Smooth muscle cell (in vitro differentiated cells): ENCODE data around the gene ARMH3. TPM values are rescaled to one million over a fixed set of nuclear protein-coding genes. Genes with fewer than 3 reads are reported as not detected.

Experiments
- DNase-seq: peaks from one replicate; lab custom pipeline; 2025; ENCODE audit not compliant: unreplicated experiment; lab: John Stamatoyannopoulos, UW
- H2AFZ ChIP-seq: fragments of 200-600 bp; sonication (generic); 2 replicates; pipeline ENCODE4 v1.6.0; 2016; ENCODE audit warnings: antibody characterized with exemption, low read depth, mild to moderate bottlenecking
- H3F3A ChIP-seq: fragments of 200-600 bp; sonication (generic); 2 replicates; pipeline ENCODE4 v1.6.0; 2017; ENCODE audit warnings: antibody characterized with exemption, low read depth
- H3K27ac ChIP-seq: fragments of 200-600 bp; sonication (generic); 2 replicates; pipeline ENCODE4 v1.5.1; 2016; ENCODE audit warnings: low read depth, mild to moderate bottlenecking
- H3K27me3 ChIP-seq: fragments of 200-600 bp; sonication (generic); 2 replicates; pipeline ENCODE4 v1.6.1; 2016; ENCODE audit warnings: low read depth, mild to moderate bottlenecking
- H3K36me3 ChIP-seq: fragments of 200-600 bp; sonication (generic); 2 replicates; pipeline ENCODE4 v1.5.1; 2016; ENCODE audit warnings: low read depth
- H3K4me1 ChIP-seq: fragments of 200-600 bp; sonication (generic); 2 replicates; pipeline ENCODE4 v1.5.1; 2016; ENCODE audit warnings: low read depth
- H3K4me2 ChIP-seq: fragments of 200-600 bp; sonication (generic); 2 replicates; pipeline ENCODE4 v1.6.0; 2016; ENCODE audit warnings: mild to moderate bottlenecking
- H3K4me3 ChIP-seq: fragments of 200-600 bp; sonication (generic); 2 replicates; pipeline ENCODE4 v1.5.1; 2016; ENCODE audit warnings: mild to moderate bottlenecking
- H3K79me2 ChIP-seq: fragments of 200-600 bp; sonication (generic); 2 replicates; pipeline ENCODE4 v1.6.0; 2016; ENCODE audit warnings: low read depth, mild to moderate bottlenecking
- H3K9ac ChIP-seq: fragments of 200-600 bp; sonication (generic); 2 replicates; pipeline ENCODE4 v1.6.0; 2016; ENCODE audit warnings: low read depth
- H3K9me3 ChIP-seq: fragments of 200-600 bp; sonication (generic); replicated peaks from 2 replicates; pipeline ENCODE4 v1.5.1; 2016; ENCODE audit warnings: low read depth
- H4K20me1 ChIP-seq: fragments of 200-600 bp; sonication (generic); 2 replicates; pipeline ENCODE4 v1.6.0; 2016; ENCODE audit warnings: low read depth
- WGBS: methylation state at CpG from one replicate; pipeline ENCODE4 v1.1.7; 2016; ENCODE audit warnings: low lambda C conversion rate; 5-methylcytosine and 5-hydroxymethylcytosine counted together
- polyA plus RNA-seq: library from polyadenylated mRNA; unstranded; fragments of >200 nt; fragmentation: Nextera tagmentation; extraction: Ambion mirVana; gene quantifications from 2 replicates; pipeline ENCODE4 v1.2.1, GENCODE V29; 2016
- small RNA-seq: library from RNA; depleted of rRNA; stranded (forward); fragments of <200 nt; gene quantifications from one replicate; pipeline ENCODE3, GENCODE V24; 2014
- total RNA-seq: library from RNA; depleted of rRNA; stranded (reverse); fragments of >200 nt; gene quantifications from 2 replicates; pipeline ENCODE4 v1.2.3, GENCODE V29; 2014
- TF ChIP-seq, protein P1 (sequence below): fragments of 200-600 bp; sonication (generic); IDR thresholded peaks from 2 replicates; pipeline ENCODE4 v1.5.1; 2017; ENCODE audit warnings: borderline replicate concordance, mild to moderate bottlenecking, antibody characterized with exemption; ENCODE audit not compliant: insufficient read depth, poor library complexity, severe bottlenecking

The ARMH3 gene
- total and polyA plus RNA-seq, 2 experiments from 2014 or later = 7.6 to 10.8 TPM

DNA sequence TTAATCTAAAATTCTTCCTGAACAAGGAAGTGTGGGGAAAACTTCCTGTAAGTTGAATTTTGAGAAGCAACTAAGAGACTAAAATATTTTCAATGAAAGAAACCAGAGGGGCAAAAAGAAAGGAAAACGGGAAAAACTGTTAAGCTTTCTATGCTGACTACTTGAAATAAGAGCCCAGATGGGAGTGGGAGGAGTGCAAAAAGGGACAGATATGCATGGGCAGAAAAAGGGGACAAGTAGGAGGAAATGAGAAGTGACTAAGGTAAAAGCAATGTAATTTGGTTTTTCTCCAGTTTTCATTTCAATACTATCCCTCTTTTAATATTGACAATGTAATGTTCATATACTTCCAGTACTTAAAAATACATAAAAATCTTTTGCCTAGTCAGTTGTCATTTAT lies 248.8 kb downstream of the ARMH3 start:
- H3F3A ChIP-seq = peaks cover 5% of the 10 kb centered on the region
- H3K36me3 ChIP-seq = peaks cover 42% of the 10 kb centered on the region
- H3K4me3 ChIP-seq = no peak overlapping the region
- peaks cover 85% of the 10 kb centered on the region for H3K79me2 ChIP-seq
- H2AFZ ChIP-seq = no peak overlapping the region
- H3K27me3 ChIP-seq = no peaks in the 10 kb centered on the region
- H3K9me3 ChIP-seq = no peaks in the 10 kb centered on the region
- DNase-seq = no peak
- TF ChIP-seq, protein P1, sequence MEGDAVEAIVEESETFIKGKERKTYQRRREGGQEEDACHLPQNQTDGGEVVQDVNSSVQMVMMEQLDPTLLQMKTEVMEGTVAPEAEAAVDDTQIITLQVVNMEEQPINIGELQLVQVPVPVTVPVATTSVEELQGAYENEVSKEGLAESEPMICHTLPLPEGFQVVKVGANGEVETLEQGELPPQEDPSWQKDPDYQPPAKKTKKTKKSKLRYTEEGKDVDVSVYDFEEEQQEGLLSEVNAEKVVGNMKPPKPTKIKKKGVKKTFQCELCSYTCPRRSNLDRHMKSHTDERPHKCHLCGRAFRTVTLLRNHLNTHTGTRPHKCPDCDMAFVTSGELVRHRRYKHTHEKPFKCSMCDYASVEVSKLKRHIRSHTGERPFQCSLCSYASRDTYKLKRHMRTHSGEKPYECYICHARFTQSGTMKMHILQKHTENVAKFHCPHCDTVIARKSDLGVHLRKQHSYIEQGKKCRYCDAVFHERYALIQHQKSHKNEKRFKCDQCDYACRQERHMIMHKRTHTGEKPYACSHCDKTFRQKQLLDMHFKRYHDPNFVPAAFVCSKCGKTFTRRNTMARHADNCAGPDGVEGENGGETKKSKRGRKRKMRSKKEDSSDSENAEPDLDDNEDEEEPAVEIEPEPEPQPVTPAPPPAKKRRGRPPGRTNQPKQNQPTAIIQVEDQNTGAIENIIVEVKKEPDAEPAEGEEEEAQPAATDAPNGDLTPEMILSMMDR = no peak
- H3K4me1 ChIP-seq = no peaks in the 10 kb centered on the region
- no peak overlapping the region for H3K4me2 ChIP-seq
- 86% methylated on average over 1 of the region's 1 CpG for WGBS
- H4K20me1 ChIP-seq = peaks cover 96% of the 10 kb centered on the region
- no peak overlapping the region for H3K9ac ChIP-seq
- peak overlapping the region; percentile 6 for H3K27ac ChIP-seq

DNA sequence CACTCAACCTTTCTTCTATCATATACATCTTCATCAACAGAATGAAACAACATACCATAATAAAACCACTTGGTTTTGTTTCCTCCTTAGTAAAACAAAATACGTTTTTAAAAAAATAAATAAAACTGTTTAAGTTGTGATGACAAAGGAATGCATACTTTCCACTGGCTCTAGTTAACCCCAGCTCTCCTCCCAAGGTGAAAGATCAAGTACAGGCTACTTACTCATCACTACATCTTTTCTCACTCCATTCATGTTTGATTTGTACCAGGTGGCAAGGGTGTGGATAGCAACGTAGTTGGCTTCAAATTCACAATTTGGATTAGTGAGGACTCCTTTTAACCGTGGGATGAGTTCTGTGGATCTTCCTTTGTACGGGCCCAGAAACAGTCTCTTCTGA lies 252.5 kb downstream of the ARMH3 start:
- no peak for DNase-seq
- Histone ChIP-seq H3K4me3 (no peak overlapping the region), H3F3A (peaks cover 4% of the 10 kb centered on the region), H3K36me3 (peaks cover 41% of the 10 kb centered on the region), H2AFZ (no peak overlapping the region), H3K79me2 (peaks cover 78% of the 10 kb centered on the region), H3K27ac (no peak overlapping the region), H4K20me1 (peaks cover 96% of the 10 kb centered on the region), H3K4me1 (no peaks in the 10 kb centered on the region), H3K9me3 (no peaks in the 10 kb centered on the region), H3K4me2 (no peak overlapping the region), H3K9ac (no peak overlapping the region), H3K27me3 (no peaks in the 10 kb centered on the region)
- TF ChIP-seq, protein P1 = no peak
- WGBS = 96% methylated on average over 4 of the region's 4 CpGs

DNA sequence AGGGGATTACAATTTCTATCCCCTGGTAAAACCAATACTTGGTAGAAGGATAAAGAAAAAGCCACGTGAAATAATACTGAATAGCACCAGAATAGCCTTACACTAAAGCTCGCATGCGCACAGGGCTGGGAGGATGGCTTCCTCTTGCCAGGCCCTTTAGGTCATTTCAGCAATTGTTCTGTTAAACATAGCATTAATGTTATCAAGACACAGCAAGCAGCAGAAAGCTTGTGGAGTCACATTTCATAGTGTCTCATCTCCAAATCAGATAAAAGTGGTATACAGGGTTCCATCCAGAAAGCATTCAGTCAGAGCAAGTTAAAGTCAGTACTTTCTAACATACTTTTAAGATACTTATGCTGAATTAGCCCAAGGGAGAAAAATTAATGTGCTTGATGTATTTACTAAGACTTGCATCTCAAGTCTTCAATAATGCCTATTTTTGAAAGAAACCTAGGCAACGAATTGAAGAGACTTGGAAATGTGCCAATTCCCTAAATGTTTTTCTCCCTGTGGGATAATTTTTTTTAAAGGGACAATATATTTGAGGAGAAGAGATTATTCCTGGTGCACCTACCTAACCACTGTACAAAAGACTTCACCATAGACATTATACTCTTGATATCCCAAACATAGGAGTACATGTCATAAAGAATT lies 258.4 kb downstream of the ARMH3 start:
- no peak for DNase-seq
- peaks cover 15% of the 10 kb centered on the region for H3F3A ChIP-seq
- H3K9ac ChIP-seq = no peak overlapping the region
- no peak overlapping the region for H3K4me2 ChIP-seq
- H3K36me3 ChIP-seq = peaks cover 61% of the 10 kb centered on the region
- WGBS = 92% methylated on average over 4 of the region's 4 CpGs
- no peaks in the 10 kb centered on the region for H3K4me1 ChIP-seq
- H3K27ac ChIP-seq = no peak overlapping the region
- peaks cover 64% of the 10 kb centered on the region for H3K79me2 ChIP-seq
- TF ChIP-seq, protein P1 = no peak
- no peak overlapping the region for H2AFZ ChIP-seq
- no peaks in the 10 kb centered on the region for H3K9me3 ChIP-seq
- peaks cover 100% of the 10 kb centered on the region for H4K20me1 ChIP-seq
- no peak overlapping the region for H3K4me3 ChIP-seq
- H3K27me3 ChIP-seq = no peaks in the 10 kb centered on the region

Small RNA genes lying within 50 kb of the gene (small RNA-seq; reads per million reads assigned to genes)
- gene AL500527.1 = 0.42 reads per million, percentile 13 among the genes with 10 or more reads in this experiment
- not detected for gene AL500527.2
- not detected for gene RF00017
- not detected for gene RF00019

Other genes starting within 250 kb of the ARMH3 start
- gene OGA, start 237.7 kb downstream of the ARMH3 start, total RNA-seq = 98.6 and 135 TPM in 2 replicates
- gene OGA, start 237.7 kb downstream of the ARMH3 start, polyA plus RNA-seq = 54.8 and 78.5 TPM in 2 replicates
- 1.3 and 3.9 TPM in 2 replicates for gene KCNIP2, start 212.4 kb downstream of the ARMH3 start, total RNA-seq
- gene KCNIP2, start 212.4 kb downstream of the ARMH3 start, polyA plus RNA-seq = 0.70 and 0.87 TPM in 2 replicates
- gene HPS6, start 9.2 kb upstream of the ARMH3 start, total RNA-seq = 11.9 and 13.8 TPM in 2 replicates
- 14.3 and 15.6 TPM in 2 replicates for gene HPS6, start 9.2 kb upstream of the ARMH3 start, polyA plus RNA-seq
- gene LDB1, start 64.2 kb upstream of the ARMH3 start, total RNA-seq = 52.5 and 56.3 TPM in 2 replicates
- gene LDB1, start 64.2 kb upstream of the ARMH3 start, polyA plus RNA-seq = 34.4 and 42.9 TPM in 2 replicates
- gene PPRC1, start 76.9 kb upstream of the ARMH3 start, total RNA-seq = 22.2 and 38.1 TPM in 2 replicates
- 36.0 and 39.0 TPM in 2 replicates for gene PPRC1, start 76.9 kb upstream of the ARMH3 start, polyA plus RNA-seq
- 41.2 and 50.5 TPM in 2 replicates for gene NOLC1, start 96.2 kb upstream of the ARMH3 start, total RNA-seq
- 44.4 and 46.6 TPM in 2 replicates for gene NOLC1, start 96.2 kb upstream of the ARMH3 start, polyA plus RNA-seq
- gene ELOVL3, start 170.1 kb upstream of the ARMH3 start, total RNA-seq = 0.63 and 1.5 TPM in 2 replicates
- gene ELOVL3, start 170.1 kb upstream of the ARMH3 start, polyA plus RNA-seq = 1.1 and 1.2 TPM in 2 replicates
- not detected in 2 replicates for gene PITX3, start 185.3 kb upstream of the ARMH3 start, total RNA-seq
- 2.0 TPM in 2 replicates for gene PITX3, start 185.3 kb upstream of the ARMH3 start, polyA plus RNA-seq
- gene GBF1, start 189.4 kb upstream of the ARMH3 start, total RNA-seq = 53.5 and 56.4 TPM in 2 replicates
- 44.4 and 52.8 TPM in 2 replicates for gene GBF1, start 189.4 kb upstream of the ARMH3 start, polyA plus RNA-seq